GM20431 (cell line): ENCODE measurements around the gene CDH13.

Experiments used
- in situ Hi-C: fragments of 300-500 bp; cut with MseI, MboI; formaldehyde crosslinking; loops from one replicate; pipeline ENCODE4 v1.15.0; 2020; ENCODE audit warnings: low sequenced_read_pairs; ENCODE audit not compliant: unreplicated experiment

CDH13 gene

GRCh38 chr16:82730901-82731300 is 104.1 kb downstream of the CDH13 start:
- in situ Hi-C loops = no loop called here

GRCh38 chr16:82732461-82732860 is 105.7 kb downstream of the CDH13 start:
- in situ Hi-C loops = no loop called here

GRCh38 chr16:82735186-82735585 is 108.4 kb downstream of the CDH13 start:
- in situ Hi-C loops = no loop called here

- in situ Hi-C loops = no loop called here
Observed at GRCh38 chr16:82735673-82736091, 108.9 kb downstream of the CDH13 start.

GRCh38 chr16:82736224-82736623 is 109.5 kb downstream of the CDH13 start:
- in situ Hi-C loops = no loop called here

- in situ Hi-C loops = no loop called here
Observed at GRCh38 chr16:82738699-82739098, 111.9 kb downstream of the CDH13 start.

- in situ Hi-C loops = no loop called here
Observed at GRCh38 chr16:82741073-82741615, 114.4 kb downstream of the CDH13 start.

GRCh38 chr16:82744958-82745357 is 118.2 kb downstream of the CDH13 start:
- in situ Hi-C loops = no loop called here

GRCh38 chr16:82748026-82748425 is 121.3 kb downstream of the CDH13 start:
- in situ Hi-C loops = no loop called here

GRCh38 chr16:82750068-82750467 is 123.3 kb downstream of the CDH13 start:
- in situ Hi-C loops = no loop called here

- in situ Hi-C loops = no loop called here
Observed at GRCh38 chr16:82751020-82751419, 124.3 kb downstream of the CDH13 start.

GRCh38 chr16:82752172-82752571 is 125.4 kb downstream of the CDH13 start:
- in situ Hi-C loops = no loop called here

- in situ Hi-C loops = no loop called here
Observed at GRCh38 chr16:82753821-82754220, 127.1 kb downstream of the CDH13 start.

- in situ Hi-C loops = no loop called here
Observed at GRCh38 chr16:82754716-82755513, 128.1 kb downstream of the CDH13 start.

GRCh38 chr16:82755570-82756282 is 129.0 kb downstream of the CDH13 start:
- in situ Hi-C loops = no loop called here

GRCh38 chr16:82756283-82756599 is 129.5 kb downstream of the CDH13 start:
- in situ Hi-C loops = no loop called here

- in situ Hi-C loops = no loop called here
Observed at GRCh38 chr16:82758406-82758805, 131.6 kb downstream of the CDH13 start.

- in situ Hi-C loops = no loop called here
Observed at GRCh38 chr16:82758904-82759303, 132.1 kb downstream of the CDH13 start.

GRCh38 chr16:82761236-82761635 is 134.5 kb downstream of the CDH13 start:
- in situ Hi-C loops = no loop called here

GRCh38 chr16:82761858-82762257 is 135.1 kb downstream of the CDH13 start:
- in situ Hi-C loops = no loop called here

GRCh38 chr16:82763371-82763770 is 136.6 kb downstream of the CDH13 start:
- in situ Hi-C loops = no loop called here
